B cell (primary cell): ENCODE measurements around the gene POP4. TPM values are rescaled to one million over a fixed set of nuclear protein-coding genes. Genes with fewer than 3 reads are reported as not detected.

Experiments
- ATAC-seq: fragments of 200-7000 bp; cut with Tn5 transposase; one replicate; pipeline ENCODE4 v1.10.0; 2021; ENCODE audit warnings: low read depth, mild to moderate bottlenecking, moderate number of reproducible peaks, moderate library complexity
- CTCF ChIA-PET: fragments of 350-600 bp; sonication (Branson Sonifier 250); formaldehyde crosslinking; loops from one replicate; lab custom pipeline; 2021; ENCODE audit warnings: antibody characterized with exemption, inconsistent platforms; lab: Charles Lee
- POLR2A ChIA-PET: fragments of 350-600 bp; sonication (Branson Sonifier 250); formaldehyde crosslinking; loops from one replicate; lab custom pipeline; 2021; ENCODE audit warnings: antibody characterized with exemption; lab: Charles Lee
- DNase-seq: peaks from one replicate; pipeline ENCODE4 v3.0.0; 2013
- H2AFZ ChIP-seq: 2 replicates; pipeline ENCODE4 v1.6.1; 2012; ENCODE audit warnings: mild to moderate bottlenecking, low read depth, low read length; ENCODE audit not compliant: insufficient read depth, poor library complexity, severe bottlenecking
- H3K27ac ChIP-seq, 2 donors: 1 replicate in 1 of 2; 2 replicates in 1 of 2; pipeline ENCODE4 v1.5.1; 2012 to 2013; ENCODE audit warnings: low read length in 2 of 2, mild to moderate bottlenecking in 2 of 2, moderate library complexity in 1 of 2
- H3K27me3 ChIP-seq, 4 experiments: fragments of 200-600 bp in 1 of 4; sonication (generic) in 1 of 4; replicated peaks in 1 of 4; 1 replicate in 2 of 4; 2 replicates in 2 of 4; pipeline versions ENCODE4 v1.6.1 to v1.7.0; 2013 to 2016; ENCODE audit warnings: low read length in 3 of 4, mild to moderate bottlenecking in 2 of 4, mixed read lengths in 1 of 4, moderate library complexity in 1 of 4; ENCODE audit not compliant: insufficient read depth in 4 of 4, control insufficient read depth in 3 of 4; ENCODE audit errors: control extremely low read depth in 1 of 4
- H3K36me3 ChIP-seq, 2 experiments: replicated peaks in 1 of 2; 1 replicate in 1 of 2; 2 replicates in 1 of 2; pipeline versions ENCODE4 v1.6.1 to v1.7.1; 2013; ENCODE audit warnings: low read length in 1 of 2; ENCODE audit not compliant: insufficient read depth in 2 of 2, control insufficient read depth in 1 of 2; ENCODE audit errors: control extremely low read depth in 1 of 2, extremely low read depth in 1 of 2
- H3K4me1 ChIP-seq, 2 donors: fragments of 200-600 bp in 1 of 2; sonication (generic) in 1 of 2; 1 replicate in 1 of 2; 2 replicates in 1 of 2; pipeline versions ENCODE4 v1.5.1 to v1.6.1; 2013 to 2017; ENCODE audit warnings: low read length in 2 of 2; ENCODE audit not compliant: control insufficient read depth in 2 of 2, insufficient read depth in 2 of 2
- H3K4me2 ChIP-seq: replicated peaks from 2 replicates; pipeline ENCODE3; 2012; ENCODE audit warnings: mild to moderate bottlenecking, low read depth, low read length; ENCODE audit not compliant: poor library complexity, severe bottlenecking
- H3K4me3 ChIP-seq, 5 experiments: fragments of 200-600 bp in 1 of 5; sonication (generic) in 1 of 5; 1 replicate in 3 of 5; 2 replicates in 2 of 5; pipeline versions ENCODE4 v1.5.1 to v1.7.0; 2011 to 2016; ENCODE audit warnings: low read length in 4 of 5, mild to moderate bottlenecking in 4 of 5, low read depth in 2 of 5, control low read depth in 1 of 5, moderate library complexity in 1 of 5; ENCODE audit not compliant: insufficient read depth in 1 of 5; ENCODE audit errors: control extremely low read depth in 1 of 5, extremely low read depth in 1 of 5
- H3K79me2 ChIP-seq: fragments of 200-600 bp; sonication (generic); one replicate; pipeline ENCODE4 v1.6.0; 2016; ENCODE audit warnings: low read length; ENCODE audit not compliant: control insufficient read depth, insufficient read depth
- H3K9ac ChIP-seq: fragments of 200-600 bp; sonication (generic); 2 replicates; pipeline ENCODE4 v1.6.1; 2017; ENCODE audit warnings: mild to moderate bottlenecking, low read length, moderate library complexity
- H3K9me3 ChIP-seq, 3 donors: one replicate each; pipeline versions ENCODE4 v1.6.1 to v1.7.1; 2013; ENCODE audit warnings: low read length in 2 of 3; ENCODE audit not compliant: control insufficient read depth in 2 of 3, insufficient read depth in 1 of 3; ENCODE audit errors: control extremely low read depth in 1 of 3
- H4K20me1 ChIP-seq: 2 replicates; pipeline ENCODE4 v1.6.0; 2012; ENCODE audit warnings: mild to moderate bottlenecking, low read length; ENCODE audit not compliant: insufficient read depth, control insufficient read depth, poor library complexity, severe bottlenecking
- H3K27ac Mint-ChIP-seq: one replicate; pipeline ENCODE4 v1.8.0; 2021; ENCODE audit warnings: mixed read lengths
- H3K27me3 Mint-ChIP-seq: one replicate; pipeline ENCODE4 v1.8.0; 2021; ENCODE audit warnings: mixed read lengths
- H3K4me1 Mint-ChIP-seq: one replicate; pipeline ENCODE4 v1.8.0; 2021; ENCODE audit warnings: mixed read lengths
- H3K4me3 Mint-ChIP-seq: one replicate; pipeline ENCODE4 v1.8.0; 2021; ENCODE audit warnings: mixed read lengths
- H3K9me3 Mint-ChIP-seq: one replicate; pipeline ENCODE4 v1.8.0; 2022; ENCODE audit warnings: mixed read lengths; ENCODE audit not compliant: insufficient read depth
- CTCF ChIP-seq: fragments of 200-600 bp; IDR thresholded peaks from one replicate; pipeline ENCODE4 v1.8.0; 2022; ENCODE audit warnings: antibody characterized with exemption, mild to moderate bottlenecking
- EZH2 ChIP-seq: IDR thresholded peaks from 2 replicates; pipeline ENCODE4 v1.6.1; 2012; ENCODE audit warnings: borderline replicate concordance, low read depth, mild to moderate bottlenecking, moderate library complexity, low read length; ENCODE audit not compliant: insufficient read depth, poor library complexity, severe bottlenecking
- WGBS: methylation state at CpG from one replicate; pipeline ENCODE4 v1.1.5; 2013; ENCODE audit warnings: missing lambda C conversion rate; ENCODE audit not compliant: insufficient coverage; 5-methylcytosine and 5-hydroxymethylcytosine counted together
- intact Hi-C: fragments of 100-400 bp; cut with micrococcal nuclease; formaldehyde crosslinking; loops from one replicate; pipeline ENCODE4 v1.10.0; 2022
- polyA plus RNA-seq: library from polyadenylated mRNA; depleted of rRNA; stranded (reverse); fragments of >200 nt; gene quantifications from 2 replicates; pipeline ENCODE4 v1.2.3, GENCODE V29; 2012
- total RNA-seq, 2 donors: library from RNA; stranded (reverse); fragments of 120-200 nt in 1 of 2; gene quantifications; 1 replicate in 1 of 2; 2 replicates in 1 of 2; pipeline versions ENCODE4 v1.2.3 to v1.2.4, GENCODE V29; 2013 to 2022

Gene POP4
- total and polyA plus RNA-seq, 2 donors (not counting 1 experiment from before 2014, with no cell fraction given): 58.9 to 61.2 TPM

GRCh38 chr19:29609636-29610035 is 3.6 kb downstream of the POP4 start:
- ChIA-PET POLR2A (interaction anchor here (1.0 to 2.0 kb wide), 3 partner anchors 56 to 106 kb away, joined by 3 to 18 read pairs (median 4); partner anchors contain the start of genes C19orf12 and PLEKHF1), CTCF (interaction anchor here (1.0 to 10.7 kb wide), 13 partner anchors 9 to 266 kb away, joined by 3 to 273 read pairs (median 9); partner anchors contain the start of genes C19orf12 and PLEKHF1)
- no peak for TF ChIP-seq EZH2
- TF ChIP-seq CTCF: no peak
- DNase-seq (no peak), ATAC-seq (no peak)
- no peaks in the 10 kb centered on the region for H4K20me1 ChIP-seq
- H3K79me2 ChIP-seq: peaks cover 21% of the 10 kb centered on the region
- Mint-ChIP-seq H3K27ac (no peak overlapping the region), H3K4me1 (peaks cover 36% of the 10 kb centered on the region), H3K9me3 (no peaks in the 10 kb centered on the region), H3K27me3 (no peaks in the 10 kb centered on the region), H3K4me3 (no peak overlapping the region)
- H3K27ac ChIP-seq: peak overlapping the region in 1 of 2 donors; percentile 91
- H3K4me1 ChIP-seq: peaks cover 19 to 36% of the 10 kb centered on the region in 2 donors
- H3K27me3 ChIP-seq: no peaks in the 10 kb centered on the region
- peaks cover 2 to 52% of the 10 kb centered on the region in 2 experiments for H3K36me3 ChIP-seq
- H2AFZ ChIP-seq: no peak overlapping the region
- WGBS: 94% methylated on average over 11 of the region's 11 CpGs
- no peak overlapping the region for H3K9ac ChIP-seq
- H3K9me3 ChIP-seq: no peaks in the 10 kb centered on the region
- intact Hi-C loops: loop anchor here (1.0 to 5.0 kb wide), 5 partner anchors 56 to 397 kb away; partner anchors contain the start of genes PLEKHF1 and UQCRFS1
- H3K4me3 ChIP-seq: no peak overlapping the region
- no peak overlapping the region for H3K4me2 ChIP-seq

GRCh38 chr19:29610213-29610573 is 4.1 kb downstream of the POP4 start:
- ATAC-seq: no peak
- DNase-seq: no peak
- TF ChIP-seq EZH2 (no peak), CTCF (no peak)
- Histone ChIP-seq H2AFZ (no peak overlapping the region), H3K4me2 (no peak overlapping the region), H3K4me1 (peaks cover 15 to 32% of the 10 kb centered on the region in 2 donors), H3K79me2 (peaks cover 21% of the 10 kb centered on the region), H3K9ac (no peak overlapping the region), H3K27ac (peak overlapping the region; percentile 85 to 91), H3K36me3 (peaks cover 2 to 56% of the 10 kb centered on the region in 2 experiments), H3K9me3 (no peaks in the 10 kb centered on the region), H4K20me1 (no peaks in the 10 kb centered on the region), H3K4me3 (no peak overlapping the region), H3K27me3 (no peaks in the 10 kb centered on the region)
- CTCF ChIA-PET: interaction anchor here (0.7 to 10.7 kb wide), 20 partner anchors 9 to 265 kb away, joined by 3 to 273 read pairs (median 5); partner anchors contain the start of genes C19orf12 and PLEKHF1
- Mint-ChIP-seq H3K27ac (no peak overlapping the region), H3K4me1 (peaks cover 34% of the 10 kb centered on the region), H3K27me3 (no peaks in the 10 kb centered on the region), H3K4me3 (no peak overlapping the region), H3K9me3 (no peaks in the 10 kb centered on the region)
- WGBS: 92% methylated on average over 22 of the region's 22 CpGs
- POLR2A ChIA-PET: interaction anchor here (1.0 to 2.0 kb wide), 4 partner anchors 55 to 105 kb away, joined by 3 to 18 read pairs (median 6); partner anchors contain the start of genes C19orf12 and PLEKHF1
- intact Hi-C loops: loop anchor here (1.0 to 2.0 kb wide), 4 partner anchors 55 to 263 kb away; partner anchors contain the start of gene PLEKHF1
